Uterus (tissue), 4 donors: ENCODE data around the gene GABRG3. TPM values are rescaled to one million over a fixed set of nuclear protein-coding genes. Genes with fewer than 3 reads are reported as not detected.

Source experiments
- DNase-seq, 2 donors: peaks; one replicate each; pipeline ENCODE4 v3.0.0-alpha.2; 2019 to 2020
- H3K27ac ChIP-seq, 2 donors: fragments of 200-600 bp; sonication (generic); 1 replicate in 1 of 2; 2 replicates in 1 of 2; pipeline ENCODE4 v1.5.1; 2016 to 2018
- H3K27me3 ChIP-seq, 2 donors: fragments of 200-600 bp; sonication (generic); one replicate each; pipeline ENCODE4 v1.5.1; 2018 to 2019; ENCODE audit warnings: control low read depth in 1 of 2
- H3K36me3 ChIP-seq, 2 donors: fragments of 200-600 bp; sonication (generic); one replicate each; pipeline ENCODE4 v1.5.1; 2019; ENCODE audit warnings: control low read depth in 1 of 2
- H3K4me1 ChIP-seq, 2 donors: fragments of 200-600 bp; sonication (generic); one replicate each; pipeline ENCODE4 v1.5.1; 2018 to 2019; ENCODE audit warnings: control low read depth in 1 of 2
- H3K4me3 ChIP-seq, 2 donors: fragments of 200-600 bp; sonication (generic); 1 replicate in 1 of 2; 2 replicates in 1 of 2; pipeline ENCODE4 v1.5.1; 2018 to 2019; ENCODE audit warnings: mild to moderate bottlenecking in 1 of 2
- H3K9me3 ChIP-seq, 2 donors: fragments of 200-600 bp; sonication (generic); one replicate each; pipeline ENCODE4 v1.5.1; 2019; ENCODE audit warnings: control low read depth in 1 of 2
- CTCF ChIP-seq, 4 experiments: fragments of 200-600 bp in 2 of 4; fragments of 450-650 bp in 2 of 4; sonication (generic) in 2 of 4; IDR thresholded peaks; one replicate each; pipeline ENCODE4 v1.5.1; 2016 to 2019; ENCODE audit warnings: antibody characterized with exemption in 4 of 4, mild to moderate bottlenecking in 2 of 4, moderate library complexity in 1 of 4
- POLR2A ChIP-seq, 2 donors: fragments of 450-650 bp; IDR thresholded peaks; one replicate each; pipeline ENCODE4 v1.6.1; 2016; ENCODE audit warnings: antibody characterized with exemption in 2 of 2, mild to moderate bottlenecking in 1 of 2, moderate library complexity in 1 of 2
- intact Hi-C: fragments of 100-400 bp; cut with DNase I; formaldehyde crosslinking; loops from one replicate; pipeline ENCODE4 v1.15.1; 2023; ENCODE audit warnings: low total_unique reads
- total RNA-seq, 4 donors: library from RNA; depleted of rRNA in 3 of 4; stranded (reverse); fragments of >200 nt in 3 of 4; gene quantifications; one replicate each; pipeline versions ENCODE4 v1.1.0 to v1.2.4, GENCODE V29; 2014 to 2023
- donor health status: DM: yes; HTN: yes; CAD: no.

Gene GABRG3
- total RNA-seq, 4 donors from 2014 or later: 3.0 TPM; not detected in 3

GRCh38 chr15:27231811-27232210 is 260.8 kb downstream of the GABRG3 start:
- Histone ChIP-seq H3K4me1 (no peaks in the 10 kb centered on the region), H3K9me3 (peaks cover 0 to 3% of the 10 kb centered on the region in 2 donors), H3K36me3 (no peaks in the 10 kb centered on the region), H3K27me3 (no peaks in the 10 kb centered on the region), H3K4me3 (no peak overlapping the region), H3K27ac (no peak overlapping the region)
- no peak for DNase-seq
- TF ChIP-seq CTCF (IDR thresholded peaks at IDR 0.05): no peak
- TF ChIP-seq POLR2A (IDR thresholded peaks at IDR 0.05): no peak
- intact Hi-C loops: no loop called here

GRCh38 chr15:27232876-27233275 is 261.9 kb downstream of the GABRG3 start:
- H3K27ac ChIP-seq: no peak overlapping the region
- H3K4me1 ChIP-seq: no peaks in the 10 kb centered on the region
- intact Hi-C loops: no loop called here
- DNase-seq: no peak
- no peaks in the 10 kb centered on the region for H3K36me3 ChIP-seq
- TF ChIP-seq CTCF (IDR thresholded peaks at IDR 0.05): no peak
- TF ChIP-seq POLR2A (IDR thresholded peaks at IDR 0.05): no peak
- no peak overlapping the region for H3K4me3 ChIP-seq
- peaks cover 0 to 3% of the 10 kb centered on the region in 2 donors for H3K9me3 ChIP-seq
- no peaks in the 10 kb centered on the region for H3K27me3 ChIP-seq

GRCh38 chr15:27234593-27234992 is 263.6 kb downstream of the GABRG3 start:
- Histone ChIP-seq H3K27me3 (no peaks in the 10 kb centered on the region), H3K4me3 (no peak overlapping the region), H3K27ac (no peak overlapping the region), H3K4me1 (no peaks in the 10 kb centered on the region), H3K36me3 (no peaks in the 10 kb centered on the region), H3K9me3 (no peaks in the 10 kb centered on the region)
- no peak for DNase-seq
- intact Hi-C loops: no loop called here
- no peak for TF ChIP-seq POLR2A (IDR thresholded peaks at IDR 0.05)
- TF ChIP-seq CTCF (IDR thresholded peaks at IDR 0.05): no peak

DNA sequence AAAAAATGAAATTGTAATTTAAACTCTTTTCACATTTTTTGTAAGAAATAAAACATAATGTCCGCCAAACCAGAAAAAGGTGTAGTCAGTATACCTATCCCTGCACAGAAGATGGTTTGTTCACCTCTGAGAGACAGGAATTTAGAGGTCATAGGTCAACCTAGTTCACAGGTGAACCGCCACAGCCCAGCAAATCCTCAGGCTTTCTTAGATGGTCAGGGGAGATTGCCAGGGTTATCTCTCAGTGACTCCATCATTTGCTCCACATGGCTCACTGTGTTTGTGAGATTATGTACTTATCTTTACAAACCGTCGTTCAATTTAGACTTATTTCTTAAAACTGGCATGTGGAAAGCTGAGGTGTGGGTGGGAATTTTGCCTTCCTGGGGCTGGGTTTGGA is 264.2 kb downstream of the GABRG3 start:
- no peak for DNase-seq
- Histone ChIP-seq H3K4me1 (no peaks in the 10 kb centered on the region), H3K36me3 (no peaks in the 10 kb centered on the region), H3K27me3 (no peaks in the 10 kb centered on the region), H3K9me3 (no peaks in the 10 kb centered on the region), H3K4me3 (no peak overlapping the region), H3K27ac (no peak overlapping the region)
- intact Hi-C loops: no loop called here
- no peak for TF ChIP-seq CTCF (IDR thresholded peaks at IDR 0.05)
- no peak for TF ChIP-seq POLR2A (IDR thresholded peaks at IDR 0.05)

- DNase-seq: no peak
- Histone ChIP-seq H3K27me3 (no peaks in the 10 kb centered on the region), H3K4me1 (no peaks in the 10 kb centered on the region), H3K4me3 (no peak overlapping the region), H3K9me3 (no peaks in the 10 kb centered on the region), H3K36me3 (no peaks in the 10 kb centered on the region), H3K27ac (no peak overlapping the region)
- intact Hi-C loops: no loop called here
- TF ChIP-seq POLR2A (IDR thresholded peaks at IDR 0.05) (no peak), CTCF (IDR thresholded peaks at IDR 0.05) (no peak)
Observed at GRCh38 chr15:27235681-27236080, 264.7 kb downstream of the GABRG3 start.
